ENCODE measurements around the gene SETDB2. TPM values are rescaled to one million over a fixed set of nuclear protein-coding genes. Genes with fewer than 3 reads are reported as not detected.
A peak's percentile ranks its signal among the peaks of the same experiment; 100 is the strongest.
"Not testable (repeated sequence)": the region's sequence is repeated elsewhere in the genome, so short reads cannot be mapped to it uniquely, and the experiment has no call there.

The SETDB2 gene
- total RNA-seq, 1 experiment from 2014 or later = 34.0 TPM

GRCh38 chr13:49495783-49496762 lies 52.0 kb downstream of the SETDB2 start, which contains the start of gene PHF11:
Gene PHF11, plus strand, starts transcription at chr13:49495953. Its CDS starts 49 bp downstream, at chr13:49496002.
- Histone ChIP-seq H4K20me1 (ENCODE audit: insufficient read depth, low read depth, low read length) (no peaks in the 10 kb centered on the region), H3K9ac (ENCODE audit: low read length) (peak within 1 kb of the TSS; percentile 84), H3K4me2 (ENCODE audit: low read depth, low read length, poor library complexity, severe bottlenecking) (peak within 1 kb of the TSS; percentile 97), H3K36me3 (ENCODE audit: insufficient read depth, low read length) (peaks cover 17% of the 10 kb centered on the region), H3K4me3 (ENCODE audit: low read length) (peak within 1 kb of the TSS; percentile 87), H3K79me2 (ENCODE audit: low read length) (peaks cover 7% of the 10 kb centered on the region; the same call in 1 of the 2 replicates), H3K9me3 (ENCODE audit: low read length) (no peaks in the 10 kb centered on the region), H3K9me2 (replicated peaks; ENCODE audit: insufficient read depth, low read length) (no peaks in the 10 kb centered on the region), H3K27ac (ENCODE audit: low read length) (peak within 1 kb of the TSS; percentile 96), H3K4me1 (ENCODE audit: low read length) (peaks cover 53% of the 10 kb centered on the region), H3K27me3 (ENCODE audit: low read length) (no peaks in the 10 kb centered on the region), H2AFZ (ENCODE audit: low read length) (peak within 1 kb of the TSS; percentile 93; the same call in 1 of the 2 replicates)
- peak; percentile 94 for DNase-seq

- peak overlapping the region; percentile 84 for H3K9ac ChIP-seq (ENCODE audit: low read length)
- H3K4me1 ChIP-seq (ENCODE audit: low read length) = peaks cover 48% of the 10 kb centered on the region
- H3K9me3 ChIP-seq (ENCODE audit: low read length); H4K20me1 ChIP-seq (ENCODE audit: insufficient read depth, low read depth, low read length); H3K27me3 ChIP-seq (ENCODE audit: low read length); H2AFZ ChIP-seq (ENCODE audit: low read length); H3K79me2 ChIP-seq (ENCODE audit: low read length); H3K9me2 ChIP-seq (replicated peaks; ENCODE audit: insufficient read depth, low read length); DNase-seq; H3K36me3 ChIP-seq (ENCODE audit: insufficient read depth, low read length): not testable (repeated sequence)
- H3K4me2 ChIP-seq (ENCODE audit: low read depth, low read length, poor library complexity, severe bottlenecking) = peak overlapping the region; percentile 92
- H3K27ac ChIP-seq (ENCODE audit: low read length) = peak overlapping the region; percentile 96
- H3K4me3 ChIP-seq (ENCODE audit: low read length) = peak overlapping the region; percentile 87
These were observed 52.8 kb downstream of the SETDB2 start for GRCh38 chr13:49496837-49497236.

DNA sequence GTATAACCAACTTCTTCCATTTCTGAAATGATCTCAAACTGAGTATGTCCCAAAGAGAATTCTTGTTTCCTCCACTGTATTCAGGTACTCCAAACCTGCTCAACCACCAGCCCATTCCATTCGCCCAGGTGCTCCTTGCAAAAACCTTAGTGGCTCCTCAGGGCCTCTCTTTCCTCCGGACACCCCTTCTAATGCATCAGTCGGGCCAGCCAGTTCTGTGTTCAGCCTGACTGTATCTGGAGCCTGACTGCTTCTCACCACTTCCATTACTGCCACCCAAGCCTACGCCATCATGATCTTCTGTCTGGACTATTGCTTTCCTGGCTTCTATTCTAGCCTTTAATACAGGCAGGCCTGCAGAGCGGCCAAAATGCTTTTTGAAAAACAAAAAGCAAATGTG lies 53.2 kb downstream of the SETDB2 start:
- Histone ChIP-seq H3K4me2 (ENCODE audit: low read depth, low read length, poor library complexity, severe bottlenecking) (peak overlapping the region; percentile 92), H3K9me2 (replicated peaks; ENCODE audit: insufficient read depth, low read length) (no peaks in the 10 kb centered on the region)
- no peak for DNase-seq

DNA sequence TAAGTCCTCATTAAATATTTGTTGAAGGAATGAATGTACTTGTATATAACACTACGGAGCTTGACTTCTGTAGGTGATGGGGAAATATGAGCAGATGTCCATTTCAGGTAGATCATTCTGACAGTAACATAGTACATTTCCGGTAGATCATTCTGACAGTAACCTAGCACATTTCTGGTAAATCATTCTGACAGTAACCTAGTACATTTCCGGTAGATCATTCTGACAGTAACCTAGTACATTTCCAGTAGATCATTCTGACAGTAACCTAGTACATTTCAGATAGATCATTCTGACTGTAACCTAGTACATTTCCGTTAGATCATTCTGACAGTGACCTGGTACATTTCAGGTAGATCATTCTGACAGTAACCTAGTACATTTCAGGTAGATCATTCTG lies 54.1 kb downstream of the SETDB2 start:
- no peak overlapping the region for H3K4me3 ChIP-seq (ENCODE audit: low read length)
- peaks cover 37% of the 10 kb centered on the region for H3K4me1 ChIP-seq (ENCODE audit: low read length)
- H3K9ac ChIP-seq (ENCODE audit: low read length) = no peak overlapping the region
- H3K36me3 ChIP-seq (ENCODE audit: insufficient read depth, low read length) = peaks cover 10% of the 10 kb centered on the region
- no peak overlapping the region for H2AFZ ChIP-seq (ENCODE audit: low read length)
- H4K20me1 ChIP-seq (ENCODE audit: insufficient read depth, low read depth, low read length) = no peaks in the 10 kb centered on the region
- H3K4me2 ChIP-seq (ENCODE audit: low read depth, low read length, poor library complexity, severe bottlenecking) = peak overlapping the region; percentile 28
- H3K27ac ChIP-seq (ENCODE audit: low read length) = peak overlapping the region; percentile 96; the same call in 1 of the 2 replicates
- DNase-seq = no peak
- H3K79me2 ChIP-seq (ENCODE audit: low read length) = peaks cover 7% of the 10 kb centered on the region; the same call in 1 of the 2 replicates
- H3K27me3 ChIP-seq (ENCODE audit: low read length) = no peaks in the 10 kb centered on the region
- no peaks in the 10 kb centered on the region for H3K9me2 ChIP-seq (replicated peaks; ENCODE audit: insufficient read depth, low read length)
- no peaks in the 10 kb centered on the region for H3K9me3 ChIP-seq (ENCODE audit: low read length)

More for the DNA sequence above, 53.2 kb downstream of the SETDB2 start:
- Histone ChIP-seq H3K9ac (ENCODE audit: low read length) (peak overlapping the region; percentile 1; the same call in 1 of the 2 replicates), H3K27me3 (ENCODE audit: low read length) (no peaks in the 10 kb centered on the region), H3K4me1 (ENCODE audit: low read length) (peaks cover 46% of the 10 kb centered on the region), H2AFZ (ENCODE audit: low read length) (no peak overlapping the region), H3K36me3 (ENCODE audit: insufficient read depth, low read length) (peaks cover 10% of the 10 kb centered on the region), H4K20me1 (ENCODE audit: insufficient read depth, low read depth, low read length) (no peaks in the 10 kb centered on the region), H3K4me3 (ENCODE audit: low read length) (no peak overlapping the region; the same call in 1 of the 2 replicates), H3K27ac (ENCODE audit: low read length) (peak overlapping the region; percentile 96; the same call in 1 of the 2 replicates), H3K9me3 (ENCODE audit: low read length) (no peaks in the 10 kb centered on the region), H3K79me2 (ENCODE audit: low read length) (peaks cover 7% of the 10 kb centered on the region; the same call in 1 of the 2 replicates)

DNA sequence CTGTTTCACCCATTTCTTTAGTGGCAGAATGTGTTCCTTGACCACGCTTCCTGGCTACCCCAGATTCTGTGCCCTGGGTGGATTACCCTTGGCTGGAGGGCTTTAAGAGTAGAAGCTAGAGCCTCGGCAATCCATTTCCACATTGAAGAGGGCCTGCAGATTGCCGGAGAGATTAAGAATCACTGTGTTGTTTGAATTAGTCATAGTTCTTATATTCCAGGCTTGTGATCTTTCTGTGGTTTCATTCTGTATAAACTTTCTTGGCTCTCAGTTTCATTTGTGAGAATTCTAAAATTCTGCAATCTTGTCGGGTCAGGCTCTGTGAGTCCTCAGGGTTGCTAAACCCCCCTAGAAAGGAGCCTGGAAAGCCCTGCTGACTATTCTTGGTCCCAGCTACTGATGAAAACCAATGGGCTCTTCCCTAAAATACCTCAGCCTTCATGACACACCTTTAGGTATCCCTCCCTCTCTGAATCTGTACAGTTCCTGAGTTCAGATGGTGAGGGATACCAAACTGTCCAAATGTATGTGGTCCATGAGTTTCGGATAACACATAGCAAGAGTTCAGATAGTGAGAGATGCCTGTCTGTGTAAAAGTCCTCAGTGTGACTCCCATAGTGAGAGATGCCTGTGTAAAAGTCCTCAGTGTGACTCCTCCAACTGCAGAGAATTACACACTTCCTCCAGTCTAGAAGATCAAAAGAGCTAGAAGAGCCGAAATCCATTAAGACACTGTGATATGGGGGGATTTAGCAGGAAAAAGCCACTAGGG lies 56.0 kb downstream of the SETDB2 start:
- Histone ChIP-seq H3K27me3 (ENCODE audit: low read length) (no peaks in the 10 kb centered on the region), H3K4me3 (ENCODE audit: low read length) (no peak overlapping the region), H3K9me3 (ENCODE audit: low read length) (no peaks in the 10 kb centered on the region), H3K9me2 (replicated peaks; ENCODE audit: insufficient read depth, low read length) (no peaks in the 10 kb centered on the region), H3K9ac (ENCODE audit: low read length) (no peak overlapping the region), H3K4me1 (ENCODE audit: low read length) (peaks cover 19% of the 10 kb centered on the region), H3K4me2 (ENCODE audit: low read depth, low read length, poor library complexity, severe bottlenecking) (no peak overlapping the region), H4K20me1 (ENCODE audit: insufficient read depth, low read depth, low read length) (no peaks in the 10 kb centered on the region), H2AFZ (ENCODE audit: low read length) (no peak overlapping the region), H3K27ac (ENCODE audit: low read length) (no peak overlapping the region), H3K36me3 (ENCODE audit: insufficient read depth, low read length) (peaks cover 10% of the 10 kb centered on the region), H3K79me2 (ENCODE audit: low read length) (peaks cover 7% of the 10 kb centered on the region; the same call in 1 of the 2 replicates)
- no peak for DNase-seq

DNA sequence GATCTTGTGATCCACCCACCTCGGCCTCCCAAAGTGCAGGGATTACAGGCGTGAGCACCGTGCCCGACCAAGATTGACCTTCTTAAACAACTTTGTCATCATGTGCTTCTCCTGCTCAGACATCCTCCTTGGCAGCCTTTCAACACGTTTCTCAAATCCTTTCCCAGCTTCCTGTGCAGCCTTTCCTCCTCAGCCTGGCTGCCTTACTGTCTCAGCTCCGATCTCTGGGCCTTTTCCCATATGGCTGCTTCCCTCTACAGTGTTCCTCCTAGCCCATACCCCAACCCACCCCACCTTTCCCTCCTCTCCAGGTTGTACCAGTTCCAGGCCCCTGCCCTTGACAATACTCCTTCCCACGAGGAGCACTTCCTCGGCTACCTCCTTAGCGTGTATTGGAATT lies 58.9 kb downstream of the SETDB2 start:
- no peaks in the 10 kb centered on the region for H3K9me2 ChIP-seq (replicated peaks; ENCODE audit: insufficient read depth, low read length)
- H3K9me3 ChIP-seq (ENCODE audit: low read length) = no peaks in the 10 kb centered on the region
- peaks cover 21% of the 10 kb centered on the region; the same call in 1 of the 2 replicates for H3K79me2 ChIP-seq (ENCODE audit: low read length)
- peaks cover 18% of the 10 kb centered on the region for H3K36me3 ChIP-seq (ENCODE audit: insufficient read depth, low read length)
- H3K4me1 ChIP-seq (ENCODE audit: low read length) = peaks cover under 1% of the 10 kb centered on the region; the same call in 1 of the 2 replicates
- H3K9ac ChIP-seq (ENCODE audit: low read length) = no peak overlapping the region
- DNase-seq = no peak
- H2AFZ ChIP-seq (ENCODE audit: low read length) = no peak overlapping the region
- H3K4me3 ChIP-seq (ENCODE audit: low read length) = no peak overlapping the region
- H3K27me3 ChIP-seq (ENCODE audit: low read length) = no peaks in the 10 kb centered on the region
- no peak overlapping the region for H3K27ac ChIP-seq (ENCODE audit: low read length)
- H4K20me1 ChIP-seq (ENCODE audit: insufficient read depth, low read depth, low read length) = no peaks in the 10 kb centered on the region
- H3K4me2 ChIP-seq (ENCODE audit: low read depth, low read length, poor library complexity, severe bottlenecking) = no peak overlapping the region

- peaks cover 16% of the 10 kb centered on the region for H3K36me3 ChIP-seq (ENCODE audit: insufficient read depth, low read length)
- no peak overlapping the region for H3K9ac ChIP-seq (ENCODE audit: low read length)
- H4K20me1 ChIP-seq (ENCODE audit: insufficient read depth, low read depth, low read length) = no peaks in the 10 kb centered on the region
- H3K4me1 ChIP-seq (ENCODE audit: low read length) = no peaks in the 10 kb centered on the region
- H3K27ac ChIP-seq (ENCODE audit: low read length) = no peak overlapping the region
- H3K79me2 ChIP-seq (ENCODE audit: low read length) = peaks cover 25% of the 10 kb centered on the region; the same call in 1 of the 2 replicates
- H3K9me2 ChIP-seq (replicated peaks; ENCODE audit: insufficient read depth, low read length) = no peaks in the 10 kb centered on the region
- H3K4me2 ChIP-seq (ENCODE audit: low read depth, low read length, poor library complexity, severe bottlenecking) = no peak overlapping the region
- no peak for DNase-seq
- H3K4me3 ChIP-seq (ENCODE audit: low read length) = no peak overlapping the region
- no peaks in the 10 kb centered on the region for H3K9me3 ChIP-seq (ENCODE audit: low read length)
- no peak overlapping the region for H2AFZ ChIP-seq (ENCODE audit: low read length)
- H3K27me3 ChIP-seq (ENCODE audit: low read length) = no peaks in the 10 kb centered on the region
These were observed 59.9 kb downstream of the SETDB2 start for GRCh38 chr13:49503951-49504350.
